Parathyroid adenoma (tissue), 2 donors: ENCODE measurements around the gene STON1.

Source experiments
- H2AFZ ChIP-seq: fragments of 300-600 bp; sonication (generic); one replicate; pipeline ENCODE4 v1.7.0; 2017; ENCODE audit warnings: antibody characterized with exemption, mild to moderate bottlenecking
- H3K27ac ChIP-seq: fragments of 300-600 bp; sonication (generic); one replicate; pipeline ENCODE4 v1.7.0; 2017
- H3K27me3 ChIP-seq: fragments of 300-600 bp; sonication (generic); one replicate; pipeline ENCODE4 v1.7.0; 2017; ENCODE audit warnings: low read length; ENCODE audit not compliant: control insufficient read depth, insufficient read depth
- H3K36me3 ChIP-seq: fragments of 300-600 bp; sonication (generic); one replicate; pipeline ENCODE4 v1.7.0; 2017; ENCODE audit warnings: low read length; ENCODE audit not compliant: control insufficient read depth, insufficient read depth
- H3K4me1 ChIP-seq: fragments of 300-600 bp; sonication (generic); one replicate; pipeline ENCODE4 v1.7.0; 2017; ENCODE audit warnings: control low read depth
- H3K4me2 ChIP-seq: fragments of 300-600 bp; sonication (generic); one replicate; pipeline ENCODE4 v1.7.0; 2017; ENCODE audit warnings: low read length
- H3K4me3 ChIP-seq: fragments of 300-600 bp; sonication (generic); one replicate; pipeline ENCODE4 v1.7.0; 2017; ENCODE audit warnings: low read depth, low read length
- H3K79me2 ChIP-seq: fragments of 300-600 bp; sonication (generic); one replicate; pipeline ENCODE4 v1.7.0; 2017; ENCODE audit warnings: control low read depth
- H3K9ac ChIP-seq: fragments of 300-600 bp; sonication (generic); one replicate; pipeline ENCODE4 v1.7.0; 2017; ENCODE audit warnings: mild to moderate bottlenecking
- H3K9me3 ChIP-seq: fragments of 300-600 bp; sonication (generic); one replicate; pipeline ENCODE4 v1.7.0; 2017; ENCODE audit warnings: low read length; ENCODE audit not compliant: control insufficient read depth
- TF ChIP-seq, protein P1 (sequence below): fragments of 300-600 bp; sonication (generic); IDR thresholded peaks from one replicate; pipeline ENCODE4 v1.7.0; 2017; ENCODE audit warnings: antibody characterized with exemption, mild to moderate bottlenecking
- donor health status: primary hyperparathyroidism.

The STON1 gene

DNA sequence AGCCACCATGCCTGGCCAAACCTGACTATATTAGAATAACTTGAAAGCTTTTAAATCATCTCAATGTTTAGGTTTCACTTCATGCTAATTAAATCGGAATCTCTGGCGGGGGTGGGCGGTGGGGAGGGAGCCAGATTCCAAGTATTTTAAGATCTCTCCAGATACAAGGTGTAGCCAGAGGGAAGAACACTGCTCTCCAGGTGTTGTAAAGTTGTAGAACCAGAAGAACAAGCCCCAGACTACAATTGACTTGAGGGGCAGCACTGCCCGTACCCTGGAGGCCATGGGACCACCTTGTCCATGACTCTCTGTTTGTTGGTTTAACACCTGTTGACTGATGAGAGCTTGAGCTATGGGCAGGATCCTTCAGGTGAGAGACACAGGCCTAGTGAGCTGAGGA, 54.6 kb downstream of the STON1 start:
- H3K27ac ChIP-seq = no peak overlapping the region
- no peaks in the 10 kb centered on the region for H3K9me3 ChIP-seq
- H3K4me1 ChIP-seq = peaks cover 29% of the 10 kb centered on the region
- no peak overlapping the region for H3K4me3 ChIP-seq
- H3K9ac ChIP-seq = no peak overlapping the region
- H3K4me2 ChIP-seq = no peak overlapping the region
- TF ChIP-seq, protein P1, sequence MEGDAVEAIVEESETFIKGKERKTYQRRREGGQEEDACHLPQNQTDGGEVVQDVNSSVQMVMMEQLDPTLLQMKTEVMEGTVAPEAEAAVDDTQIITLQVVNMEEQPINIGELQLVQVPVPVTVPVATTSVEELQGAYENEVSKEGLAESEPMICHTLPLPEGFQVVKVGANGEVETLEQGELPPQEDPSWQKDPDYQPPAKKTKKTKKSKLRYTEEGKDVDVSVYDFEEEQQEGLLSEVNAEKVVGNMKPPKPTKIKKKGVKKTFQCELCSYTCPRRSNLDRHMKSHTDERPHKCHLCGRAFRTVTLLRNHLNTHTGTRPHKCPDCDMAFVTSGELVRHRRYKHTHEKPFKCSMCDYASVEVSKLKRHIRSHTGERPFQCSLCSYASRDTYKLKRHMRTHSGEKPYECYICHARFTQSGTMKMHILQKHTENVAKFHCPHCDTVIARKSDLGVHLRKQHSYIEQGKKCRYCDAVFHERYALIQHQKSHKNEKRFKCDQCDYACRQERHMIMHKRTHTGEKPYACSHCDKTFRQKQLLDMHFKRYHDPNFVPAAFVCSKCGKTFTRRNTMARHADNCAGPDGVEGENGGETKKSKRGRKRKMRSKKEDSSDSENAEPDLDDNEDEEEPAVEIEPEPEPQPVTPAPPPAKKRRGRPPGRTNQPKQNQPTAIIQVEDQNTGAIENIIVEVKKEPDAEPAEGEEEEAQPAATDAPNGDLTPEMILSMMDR = no peak
- no peaks in the 10 kb centered on the region for H3K27me3 ChIP-seq
- H3K79me2 ChIP-seq = no peaks in the 10 kb centered on the region
- H2AFZ ChIP-seq = no peak overlapping the region
- no peaks in the 10 kb centered on the region for H3K36me3 ChIP-seq

DNA sequence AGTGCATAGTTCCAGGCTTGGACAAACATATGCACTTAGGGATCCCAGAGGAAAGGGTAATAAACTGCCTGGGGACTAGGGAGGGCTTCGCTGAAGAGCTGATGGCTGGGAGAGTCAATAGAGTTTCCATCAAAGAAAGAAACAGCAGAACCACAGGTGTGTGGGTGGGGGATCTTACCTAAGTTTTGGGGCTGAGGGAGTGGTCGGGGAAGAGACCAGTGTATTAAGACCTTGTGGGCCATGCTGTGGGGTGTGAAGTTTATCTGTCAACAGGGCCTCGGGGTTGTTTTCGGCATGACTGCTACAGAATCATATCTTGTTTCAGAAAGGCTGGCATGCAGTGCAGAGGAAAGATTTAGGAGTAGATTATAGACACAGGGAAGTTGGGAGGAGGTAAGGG, 56.5 kb downstream of the STON1 start:
- H3K4me1 ChIP-seq = peaks cover 29% of the 10 kb centered on the region
- H3K9me3 ChIP-seq = no peaks in the 10 kb centered on the region
- TF ChIP-seq, protein P1 = no peak
- H2AFZ ChIP-seq = no peak overlapping the region
- H3K79me2 ChIP-seq = no peaks in the 10 kb centered on the region
- H3K27ac ChIP-seq = peak overlapping the region; percentile 70
- no peak overlapping the region for H3K9ac ChIP-seq
- H3K36me3 ChIP-seq = no peaks in the 10 kb centered on the region
- H3K4me3 ChIP-seq = no peak overlapping the region
- no peaks in the 10 kb centered on the region for H3K27me3 ChIP-seq
- no peak overlapping the region for H3K4me2 ChIP-seq

DNA sequence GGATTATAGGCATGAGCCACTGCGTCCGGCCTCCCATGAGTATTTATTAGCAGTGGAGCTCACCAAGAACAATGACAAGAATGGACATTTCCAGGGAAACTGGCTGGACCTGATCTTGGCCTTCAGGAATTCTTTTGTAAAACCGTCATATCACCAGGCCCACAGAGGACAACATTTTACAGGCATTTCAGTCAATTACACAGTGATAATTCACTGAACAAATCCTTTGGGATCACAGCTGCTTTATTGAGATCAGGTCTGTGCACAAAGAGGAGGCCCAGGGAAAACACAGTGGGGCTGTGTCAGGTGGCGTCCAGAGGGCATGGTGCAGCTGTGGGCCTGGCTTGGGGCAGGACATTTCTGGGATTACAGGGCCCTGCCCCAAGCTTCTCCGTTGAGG, 57.6 kb downstream of the STON1 start:
- Histone ChIP-seq H2AFZ (peak overlapping the region; percentile 45), H3K27me3 (no peaks in the 10 kb centered on the region), H3K9me3 (no peaks in the 10 kb centered on the region), H3K4me1 (peaks cover 29% of the 10 kb centered on the region), H3K9ac (no peak overlapping the region), H3K36me3 (no peaks in the 10 kb centered on the region), H3K4me3 (no peak overlapping the region), H3K4me2 (no peak overlapping the region), H3K79me2 (no peaks in the 10 kb centered on the region), H3K27ac (peak overlapping the region; percentile 70)
- TF ChIP-seq, protein P1 = no peak

DNA sequence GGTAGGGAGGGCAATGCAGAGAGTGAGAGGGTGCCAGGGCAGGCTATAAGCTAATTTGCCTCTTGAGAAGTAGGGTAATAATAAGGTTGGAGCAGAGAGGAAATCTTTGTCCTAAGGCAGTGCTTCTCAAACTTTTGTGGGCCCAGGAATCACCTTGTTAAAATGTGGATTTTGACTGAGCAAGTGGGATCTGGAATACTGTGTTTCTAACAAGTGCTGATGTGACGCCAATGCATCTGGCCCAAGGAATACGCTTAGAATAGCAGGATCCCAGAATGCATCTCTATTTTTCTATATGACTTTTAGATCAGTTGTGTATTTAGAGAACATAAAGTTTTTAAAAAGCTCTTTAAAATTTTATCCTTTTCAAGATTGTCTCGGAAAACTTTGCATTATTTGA, 58.0 kb downstream of the STON1 start:
- peak overlapping the region; percentile 45 for H2AFZ ChIP-seq
- H3K9me3 ChIP-seq = no peaks in the 10 kb centered on the region
- H3K4me1 ChIP-seq = peaks cover 29% of the 10 kb centered on the region
- H3K4me3 ChIP-seq = no peak overlapping the region
- no peaks in the 10 kb centered on the region for H3K79me2 ChIP-seq
- no peaks in the 10 kb centered on the region for H3K27me3 ChIP-seq
- TF ChIP-seq, protein P1 = no peak
- H3K9ac ChIP-seq = no peak overlapping the region
- peak overlapping the region; percentile 70 for H3K27ac ChIP-seq
- no peaks in the 10 kb centered on the region for H3K36me3 ChIP-seq
- no peak overlapping the region for H3K4me2 ChIP-seq

DNA sequence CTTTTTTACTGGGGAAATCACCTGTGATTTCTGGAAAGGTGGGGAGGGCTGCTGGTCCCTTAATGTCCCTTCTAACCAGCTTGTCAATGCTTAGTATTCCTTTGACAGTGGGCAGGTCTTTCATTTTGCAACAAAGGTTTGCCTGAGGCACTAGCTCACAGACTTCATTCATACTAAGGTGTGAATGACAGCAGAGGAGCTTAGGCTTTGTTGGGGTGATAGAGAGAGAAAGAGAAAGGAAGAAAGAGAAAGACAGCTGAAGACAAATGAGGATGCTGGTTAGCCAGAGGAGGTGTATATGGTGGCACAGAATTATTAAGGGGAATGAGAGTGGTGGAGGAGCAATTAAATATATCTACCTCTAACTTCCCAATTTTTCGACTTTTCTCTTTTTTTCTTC, 58.8 kb downstream of the STON1 start:
- H3K36me3 ChIP-seq = no peaks in the 10 kb centered on the region

More for the DNA sequence above, 58.8 kb downstream of the STON1 start:
- H3K4me3 ChIP-seq = no peak overlapping the region
- H3K9me3 ChIP-seq = no peaks in the 10 kb centered on the region
- no peak overlapping the region for H3K27ac ChIP-seq
- H2AFZ ChIP-seq = no peak overlapping the region
- H3K4me1 ChIP-seq = peaks cover 29% of the 10 kb centered on the region
- no peak overlapping the region for H3K4me2 ChIP-seq
- TF ChIP-seq, protein P1 = no peak
- no peaks in the 10 kb centered on the region for H3K79me2 ChIP-seq
- H3K27me3 ChIP-seq = no peaks in the 10 kb centered on the region
- H3K9ac ChIP-seq = no peak overlapping the region
